Activated T-helper 1 cell treated with anti-CD3 and anti-CD28 coated beads, Interleukin-2, amount 50 U/mL, for 16 hours (primary cell): ENCODE data around the gene ARL6IP5.

Experiments used
- DNase-seq, 2 donors: peaks; one replicate each; pipeline ENCODE4 v3.0.0-alpha.2; 2020; ENCODE audit warnings: low read depth in 1 of 2, low spot score in 1 of 2

ARL6IP5 gene

GRCh38 chr3:69085833-69086722, 1.3 kb downstream of the ARL6IP5 start:
- DNase-seq: peak; percentile 52 to 57

- DNase-seq: no peak
These were observed 2.5 kb downstream of the ARL6IP5 start for GRCh38 chr3:69087030-69087791.

- DNase-seq: no peak
These were observed 3.3 kb downstream of the ARL6IP5 start for GRCh38 chr3:69088063-69088462.

DNA sequence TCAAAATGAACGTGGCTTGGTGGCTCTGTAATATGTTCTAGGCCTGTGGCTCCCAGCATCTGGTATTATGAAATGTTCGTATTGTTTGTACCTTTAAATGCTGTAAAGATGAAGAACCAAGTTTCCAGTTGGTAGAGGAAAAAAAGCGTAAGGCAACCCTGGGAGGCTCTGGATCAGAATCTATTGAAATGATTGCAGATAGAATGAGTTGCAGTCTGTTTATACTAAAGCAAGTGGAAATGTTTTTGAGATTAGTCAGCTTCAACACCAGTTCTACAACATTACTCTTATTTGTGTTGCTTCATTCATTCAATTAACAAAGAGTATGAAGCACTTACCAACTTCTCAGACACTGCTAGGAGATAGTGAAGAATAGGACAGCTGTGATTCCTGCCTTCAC, 5.3 kb downstream of the ARL6IP5 start:
- DNase-seq: no peak

DNA sequence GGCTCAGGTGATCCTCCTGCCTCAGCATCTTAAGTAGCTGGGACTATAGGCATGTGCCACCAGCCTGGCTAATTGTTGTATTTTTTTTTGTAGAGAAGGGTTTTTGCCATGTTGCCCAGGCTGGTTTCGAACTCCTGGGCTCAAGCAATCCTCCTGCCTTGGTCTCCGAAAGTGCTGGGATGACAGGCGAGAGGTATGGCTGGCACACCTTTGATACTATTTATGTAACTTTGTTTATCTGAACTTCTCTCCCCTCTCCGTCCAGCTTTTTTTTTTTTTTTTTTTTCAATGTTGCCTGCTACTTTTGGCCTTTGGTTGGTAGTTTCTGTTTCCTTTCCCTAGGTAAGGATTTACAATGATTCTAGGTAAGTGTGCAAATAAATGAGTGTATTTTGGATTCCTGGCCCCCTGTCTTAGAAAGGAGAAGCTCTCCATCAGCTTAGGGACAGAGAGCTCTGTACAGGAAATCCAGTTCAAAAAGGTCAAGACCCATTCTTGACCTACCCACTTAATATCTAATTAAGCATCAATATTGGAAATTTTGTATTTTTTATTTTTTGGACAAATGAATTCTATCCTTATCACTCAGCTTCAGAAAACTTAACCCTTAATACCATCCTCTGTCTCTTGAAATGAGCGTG, 6.8 kb downstream of the ARL6IP5 start:
- DNase-seq: no peak

GRCh38 chr3:69092030-69092516, 7.3 kb downstream of the ARL6IP5 start:
- no peak for DNase-seq

DNA sequence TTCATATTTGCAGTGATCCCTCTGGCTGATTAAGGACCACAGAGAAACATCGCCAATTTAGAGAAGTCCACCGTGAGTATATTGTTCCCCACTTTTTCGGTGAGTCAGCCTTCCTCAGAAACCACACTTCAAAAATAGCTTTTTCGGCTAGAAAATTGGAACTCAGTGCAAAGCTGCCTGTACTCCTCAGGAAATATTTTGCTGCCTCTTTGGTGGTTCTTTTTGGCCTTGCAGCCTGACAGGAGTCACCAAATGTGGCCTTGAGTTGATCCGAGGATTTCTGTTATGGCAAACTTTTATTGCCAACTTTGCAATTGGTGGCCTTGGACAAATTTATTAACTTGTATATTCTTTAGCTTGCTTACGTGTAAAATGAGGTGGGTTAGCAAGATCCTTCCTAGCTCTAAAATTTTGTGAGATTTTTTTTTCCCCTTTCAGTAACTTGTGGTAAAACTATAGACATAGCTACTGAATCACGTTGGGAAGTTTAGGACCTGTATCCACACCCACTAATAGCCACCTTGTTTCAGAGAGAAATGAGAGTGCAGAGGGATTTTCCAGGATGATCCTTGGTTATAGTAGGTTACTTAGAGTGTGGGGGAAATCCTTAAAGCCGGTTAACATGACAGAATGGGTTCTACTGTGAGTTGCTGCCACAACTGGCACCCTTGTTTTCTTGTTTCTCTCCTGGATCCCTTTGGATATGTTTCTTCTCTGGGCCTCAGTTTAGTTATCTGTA, 9.9 kb downstream of the ARL6IP5 start:
- DNase-seq: no peak

DNA sequence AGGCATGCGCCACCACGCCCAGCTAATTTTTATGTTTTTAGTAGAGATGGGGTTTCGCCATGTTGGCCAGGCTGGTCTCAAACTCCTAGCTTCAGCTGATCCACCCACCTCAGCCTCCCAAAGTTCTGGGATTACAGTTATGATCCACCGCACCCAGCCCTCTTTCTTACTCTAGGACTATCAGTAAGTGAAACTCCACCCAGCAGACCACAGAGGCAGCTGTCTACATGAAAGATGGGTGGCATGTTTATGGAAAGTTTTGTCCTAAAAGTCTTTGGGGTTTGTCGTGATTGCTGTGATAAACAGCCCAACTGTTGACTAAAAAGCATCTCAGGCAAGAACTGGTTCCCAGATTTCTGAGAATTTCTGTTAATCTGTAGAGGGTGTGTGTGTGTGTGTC, 10.9 kb downstream of the ARL6IP5 start:
- DNase-seq: no peak

- no peak for DNase-seq
These were observed 11.6 kb downstream of the ARL6IP5 start for GRCh38 chr3:69096299-69096698.

DNA sequence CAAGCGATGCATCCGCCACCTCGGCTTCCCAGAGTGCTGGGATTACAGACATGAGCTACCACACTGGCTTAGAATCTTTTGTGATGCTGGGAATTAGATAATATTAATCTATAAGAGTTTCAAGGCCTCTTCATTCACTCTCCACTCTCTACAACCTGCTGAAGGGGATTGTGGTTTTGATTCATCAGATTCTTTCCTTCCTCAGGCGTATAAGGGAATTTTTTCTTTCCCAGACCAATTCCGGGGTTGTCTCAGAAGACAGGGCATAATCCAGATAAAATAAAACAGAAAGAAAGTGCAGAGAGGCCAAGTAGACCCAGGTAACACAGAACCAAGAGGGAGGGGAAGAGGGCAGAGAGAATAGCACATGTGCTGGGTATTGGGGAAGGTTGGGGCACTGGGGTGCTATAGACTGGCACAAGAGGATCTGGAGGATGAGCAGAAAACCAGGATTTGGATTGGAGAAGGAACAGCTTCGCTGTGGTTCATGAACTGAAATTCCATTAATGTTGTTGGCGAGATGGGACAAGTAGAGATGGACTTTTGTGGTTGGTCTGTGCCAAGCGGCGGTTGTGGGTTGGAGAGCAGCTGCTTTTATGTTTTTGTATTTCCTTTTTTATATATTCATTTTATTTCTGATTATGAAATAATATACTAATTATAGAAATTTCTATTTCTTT, 12.8 kb downstream of the ARL6IP5 start:
- no peak for DNase-seq

GRCh38 chr3:69099576-69099975, 14.8 kb downstream of the ARL6IP5 start:
- DNase-seq: no peak

- DNase-seq: no peak
These were observed 17.6 kb downstream of the ARL6IP5 start for GRCh38 chr3:69102384-69102783.

DNA sequence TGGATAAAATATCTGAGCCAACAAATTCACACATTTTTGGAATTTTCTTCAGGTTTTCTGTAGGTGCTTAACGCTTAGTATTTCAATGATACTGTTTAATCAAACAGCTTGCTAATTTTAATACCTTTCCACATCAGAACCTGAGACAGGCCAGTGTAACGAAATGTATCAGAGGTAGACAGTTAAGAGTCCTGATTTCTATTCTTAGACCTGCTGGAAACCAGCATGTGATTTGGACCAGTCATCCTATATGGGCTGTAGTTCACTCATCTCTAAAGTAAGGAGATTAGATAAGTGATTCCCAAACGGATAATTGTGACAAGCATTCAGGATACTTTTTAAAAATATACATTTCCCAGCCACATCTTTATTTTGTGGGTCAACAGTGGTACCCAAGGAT, 18.4 kb downstream of the ARL6IP5 start:
- DNase-seq: no peak

DNA sequence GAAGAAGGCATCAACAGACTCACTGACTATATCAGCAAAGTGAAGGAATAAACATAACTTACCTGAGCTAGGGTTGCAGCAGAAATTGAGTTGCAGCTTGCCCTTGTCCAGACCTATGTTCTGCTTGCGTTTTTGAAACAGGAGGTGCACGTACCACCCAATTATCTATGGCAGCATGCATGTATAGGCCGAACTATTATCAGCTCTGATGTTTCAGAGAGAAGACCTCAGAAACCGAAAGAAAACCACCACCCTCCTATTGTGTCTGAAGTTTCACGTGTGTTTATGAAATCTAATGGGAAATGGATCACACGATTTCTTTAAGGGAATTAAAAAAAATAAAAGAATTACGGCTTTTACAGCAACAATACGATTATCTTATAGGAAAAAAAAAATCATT, 19.8 kb downstream of the ARL6IP5 start:
- DNase-seq: no peak

GRCh38 chr3:69105320-69105719, 20.6 kb downstream of the ARL6IP5 start:
- DNase-seq: no peak

GRCh38 chr3:69107841-69108240, 23.1 kb downstream of the ARL6IP5 start:
- no peak for DNase-seq

GRCh38 chr3:69108811-69109210, 24.1 kb downstream of the ARL6IP5 start:
- no peak for DNase-seq

- DNase-seq: no peak
These were observed 26.3 kb downstream of the ARL6IP5 start for GRCh38 chr3:69110941-69111546.

DNA sequence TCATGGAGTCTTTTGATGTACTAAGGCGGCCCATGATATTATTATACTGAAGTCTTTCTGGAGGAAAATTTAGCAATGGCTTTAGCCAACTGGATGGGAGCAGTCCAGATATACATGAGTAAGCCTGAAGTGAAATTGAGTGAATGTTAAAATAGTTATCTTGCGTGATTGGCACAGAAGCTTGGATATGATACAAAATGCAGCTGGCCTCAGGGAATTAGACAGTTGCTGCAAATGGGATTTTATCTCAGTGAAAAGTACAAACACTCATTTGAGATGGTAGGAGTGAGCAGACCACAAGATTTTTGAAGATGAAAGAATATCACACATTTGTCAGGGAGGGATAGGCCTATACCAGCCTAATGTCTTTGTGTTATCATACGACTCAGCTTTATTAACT, 28.8 kb downstream of the ARL6IP5 start:
- no peak for DNase-seq

DNA sequence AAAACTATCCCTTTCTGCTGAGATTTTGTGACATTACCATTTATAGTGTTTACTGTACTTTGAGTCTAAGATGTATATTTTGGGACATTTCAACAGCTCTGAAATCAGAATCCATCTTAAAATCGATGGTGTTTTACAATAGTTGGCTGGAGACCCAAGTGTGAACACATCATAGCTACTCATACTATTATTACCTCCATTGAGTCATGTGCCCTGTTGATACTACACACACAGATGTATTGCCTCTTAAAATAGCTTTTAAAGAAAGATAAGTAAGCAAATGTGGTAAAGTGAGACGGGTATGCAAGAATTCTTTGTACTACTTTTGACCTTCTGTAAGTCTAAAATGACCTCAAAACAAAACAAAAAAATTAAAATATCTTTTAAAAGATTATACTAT, 31.0 kb downstream of the ARL6IP5 start:
- no peak for DNase-seq
